ENCODE data around the gene RNF144B.

- TF ChIP-seq, protein P1, sequence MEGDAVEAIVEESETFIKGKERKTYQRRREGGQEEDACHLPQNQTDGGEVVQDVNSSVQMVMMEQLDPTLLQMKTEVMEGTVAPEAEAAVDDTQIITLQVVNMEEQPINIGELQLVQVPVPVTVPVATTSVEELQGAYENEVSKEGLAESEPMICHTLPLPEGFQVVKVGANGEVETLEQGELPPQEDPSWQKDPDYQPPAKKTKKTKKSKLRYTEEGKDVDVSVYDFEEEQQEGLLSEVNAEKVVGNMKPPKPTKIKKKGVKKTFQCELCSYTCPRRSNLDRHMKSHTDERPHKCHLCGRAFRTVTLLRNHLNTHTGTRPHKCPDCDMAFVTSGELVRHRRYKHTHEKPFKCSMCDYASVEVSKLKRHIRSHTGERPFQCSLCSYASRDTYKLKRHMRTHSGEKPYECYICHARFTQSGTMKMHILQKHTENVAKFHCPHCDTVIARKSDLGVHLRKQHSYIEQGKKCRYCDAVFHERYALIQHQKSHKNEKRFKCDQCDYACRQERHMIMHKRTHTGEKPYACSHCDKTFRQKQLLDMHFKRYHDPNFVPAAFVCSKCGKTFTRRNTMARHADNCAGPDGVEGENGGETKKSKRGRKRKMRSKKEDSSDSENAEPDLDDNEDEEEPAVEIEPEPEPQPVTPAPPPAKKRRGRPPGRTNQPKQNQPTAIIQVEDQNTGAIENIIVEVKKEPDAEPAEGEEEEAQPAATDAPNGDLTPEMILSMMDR (IDR thresholded peaks at IDR 0.05 in 4 of 5, conservative IDR thresholded peaks at IDR 0.05 in 1 of 5), result no peak
- no peak for TF ChIP-seq POLR2A (IDR thresholded peaks at IDR 0.05)
These were observed 16.1 kb upstream of the RNF144B start for GRCh38 chr6:18371010-18371409.
